Islet of Langerhans (tissue), 1 donor: ENCODE results near the gene MYDGF.

Experiments used
- FAIRE-seq: peaks from one replicate; lab custom pipeline; 2011; peaks lifted over from hg19 to GRCh38; lab: Jason Lieb, UNC

Gene MYDGF

DNA sequence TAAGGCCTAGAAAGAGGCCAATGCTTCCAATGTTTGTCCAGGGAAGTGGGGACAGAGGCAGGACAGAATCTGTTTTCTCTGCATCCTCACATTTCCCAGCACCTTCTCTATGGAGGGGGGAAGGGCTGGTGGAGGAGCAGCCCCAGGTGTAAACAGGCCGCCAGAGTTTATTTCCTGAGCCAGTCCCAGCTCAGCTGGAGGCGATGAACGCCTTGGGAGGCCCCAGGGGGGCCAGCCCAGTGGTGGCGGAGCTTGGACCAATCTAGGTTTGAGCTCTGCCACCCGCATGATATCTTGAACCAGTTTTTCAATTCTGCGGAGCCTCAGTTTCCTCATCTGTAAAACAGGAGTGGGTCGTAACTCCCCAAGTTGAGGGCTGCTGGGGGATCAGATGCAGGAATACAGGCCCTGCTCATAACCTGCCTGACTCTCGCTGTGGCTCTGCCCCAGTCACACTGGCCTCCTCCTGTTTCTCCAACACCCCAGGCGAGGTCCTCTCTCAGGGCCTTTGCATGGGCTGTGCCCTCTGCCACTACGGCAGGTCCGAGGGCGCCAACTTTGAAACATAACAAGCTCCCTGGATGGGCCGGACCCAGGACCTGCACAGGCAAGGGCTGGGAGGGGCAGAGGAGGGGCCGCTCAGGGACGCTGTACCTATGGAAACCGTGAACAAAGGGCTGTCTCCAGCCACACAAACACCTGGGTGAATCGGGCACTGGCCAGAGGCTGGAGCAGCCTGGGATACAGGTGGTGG is 29.7 kb downstream of the MYDGF start:
- FAIRE-seq, result no peak

DNA sequence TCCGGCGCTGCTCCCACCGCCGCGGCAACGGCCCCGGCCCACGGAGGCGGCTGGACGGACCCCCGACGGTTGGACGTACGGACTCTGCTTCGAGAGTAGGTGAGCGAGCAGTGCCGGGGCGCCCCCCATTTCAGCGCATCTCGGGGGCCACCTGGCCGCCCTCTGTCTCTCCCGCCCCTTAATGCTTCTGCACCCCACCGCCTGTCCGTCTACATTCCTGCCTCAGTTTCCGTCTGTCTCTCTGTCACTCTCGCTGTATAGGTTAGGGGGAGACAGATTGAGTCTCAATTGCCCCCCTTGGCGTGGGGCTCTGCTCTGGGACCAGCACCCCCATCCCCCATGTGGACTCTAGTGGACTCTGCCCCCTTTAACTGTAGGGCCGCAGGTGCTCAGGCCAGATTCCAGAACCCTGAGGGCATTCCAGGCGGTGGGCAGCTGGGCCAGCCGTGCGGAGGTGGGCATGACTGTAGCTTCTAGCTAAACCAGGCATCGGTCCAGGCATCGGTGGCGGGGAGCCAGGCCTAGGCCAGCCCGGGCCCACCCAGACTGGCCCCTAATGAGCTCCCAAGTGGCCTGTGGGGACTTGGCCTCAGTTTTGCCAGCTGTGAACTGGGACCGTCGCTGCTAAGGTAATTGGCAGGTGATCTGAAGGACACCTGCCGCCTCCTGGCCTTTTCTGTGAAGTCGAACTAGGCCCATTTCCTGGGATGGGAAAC is 30.5 kb downstream of the MYDGF start:
- FAIRE-seq, result no peak

DNA sequence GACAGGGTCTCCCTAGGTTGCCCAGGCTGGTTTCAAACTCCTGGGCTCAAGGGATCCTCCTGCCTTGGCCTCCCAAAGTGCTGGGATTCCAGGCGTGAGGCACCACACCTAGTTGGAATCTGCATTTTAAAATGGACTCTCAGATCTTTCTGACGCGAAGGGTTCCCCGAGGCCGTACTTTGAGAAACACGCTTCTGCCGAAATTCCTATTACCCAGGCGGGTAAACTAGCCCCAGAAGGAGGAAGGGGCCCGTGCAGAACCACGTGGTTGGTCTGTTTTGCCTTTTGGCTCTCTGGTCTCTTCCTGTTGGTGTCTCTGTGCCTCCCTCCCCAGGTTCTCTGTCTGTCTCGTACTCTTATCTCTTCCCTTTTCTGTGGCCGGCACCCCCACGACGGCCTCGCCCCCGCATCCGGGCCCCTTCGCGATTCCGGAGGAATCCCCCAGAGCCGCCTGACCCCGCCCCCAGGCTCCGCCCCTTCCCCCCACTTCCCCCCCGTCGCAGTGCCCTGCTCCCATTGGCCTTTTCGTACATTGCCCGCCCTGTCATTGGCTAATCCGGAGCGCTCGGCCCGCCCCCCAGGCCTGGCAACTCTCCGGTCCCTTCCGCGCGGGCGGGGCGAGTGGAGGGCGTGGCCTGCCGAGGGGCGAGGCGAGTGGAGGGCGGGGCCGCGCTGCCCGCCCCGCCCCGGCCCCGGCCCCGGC is 31.2 kb downstream of the MYDGF start, which contains the start of gene TNFAIP8L1:
Gene TNFAIP8L1 (plus strand): TSS at position 689 of the 703 bp plus-strand sequence. CDS start 12,354 bp downstream, outside the sequence.
- FAIRE-seq, result no peak

DNA sequence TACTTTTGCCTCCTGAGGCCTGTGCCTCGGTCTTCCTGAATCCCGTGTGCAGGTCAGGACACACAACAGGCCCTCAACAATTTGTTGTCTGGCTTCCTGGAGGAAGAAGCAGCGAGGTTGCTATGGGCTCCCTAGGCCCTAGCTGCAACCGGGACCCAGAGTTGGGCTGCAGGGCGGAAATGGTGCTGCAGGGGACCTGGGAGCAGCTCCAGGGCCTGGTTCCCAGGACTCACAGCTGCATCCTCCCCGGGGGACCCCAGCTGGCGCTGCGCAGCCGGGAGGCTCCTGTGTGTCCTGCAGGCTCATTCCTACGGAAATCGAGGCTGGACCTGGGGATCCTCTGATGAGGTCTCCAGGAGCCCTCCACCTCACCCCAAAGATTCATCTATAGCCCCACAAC is 31.8 kb downstream of the MYDGF start:
- FAIRE-seq, result no peak

DNA sequence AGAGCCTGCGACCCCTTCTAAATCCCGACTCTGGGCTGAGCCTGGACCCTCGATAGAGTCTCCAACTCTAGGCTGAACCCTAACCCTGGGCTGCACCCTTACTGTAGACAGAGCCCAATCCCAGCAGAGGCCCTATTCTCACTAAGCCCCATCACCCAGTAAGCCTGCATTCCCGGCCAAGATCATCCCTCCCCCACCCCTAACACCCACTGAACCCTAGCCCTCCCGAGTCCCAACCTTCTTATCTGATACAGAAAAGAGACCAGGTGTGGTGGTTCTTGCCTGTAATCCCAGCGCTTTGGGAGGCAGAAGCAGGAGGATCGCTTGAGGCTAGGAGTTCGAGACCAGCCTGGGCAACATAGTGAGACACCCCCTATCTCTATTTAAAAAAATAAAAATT is 33.4 kb downstream of the MYDGF start:
- no peak for FAIRE-seq

DNA sequence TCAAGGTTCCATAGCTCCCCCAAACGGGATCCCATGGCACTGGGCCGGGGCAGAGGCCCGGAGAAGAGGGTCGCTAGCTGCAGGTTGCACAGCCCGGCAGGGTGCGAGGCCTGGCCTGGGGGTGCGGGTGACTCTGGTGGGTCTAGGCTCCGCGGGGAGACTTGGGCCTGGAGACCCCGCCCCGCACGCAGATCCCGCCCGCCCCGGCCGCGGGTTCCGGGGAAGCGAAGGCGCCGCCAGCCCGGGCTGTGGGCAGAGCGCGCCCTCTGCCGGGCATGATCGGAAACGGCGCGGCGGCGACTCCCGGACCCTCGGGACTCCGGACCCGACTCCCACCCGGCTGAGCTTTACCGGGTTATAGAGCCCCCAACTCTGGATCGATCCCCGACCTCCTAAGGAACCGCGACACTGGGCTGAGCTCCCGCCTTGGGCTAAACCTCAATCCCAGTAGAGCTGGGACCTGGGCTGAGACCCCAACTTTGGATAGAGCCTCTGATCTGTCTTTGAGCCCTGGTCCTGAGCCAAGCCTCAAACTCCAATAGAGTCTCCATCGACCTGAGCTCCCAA is 33.9 kb downstream of the MYDGF start:
- FAIRE-seq, result no peak

DNA sequence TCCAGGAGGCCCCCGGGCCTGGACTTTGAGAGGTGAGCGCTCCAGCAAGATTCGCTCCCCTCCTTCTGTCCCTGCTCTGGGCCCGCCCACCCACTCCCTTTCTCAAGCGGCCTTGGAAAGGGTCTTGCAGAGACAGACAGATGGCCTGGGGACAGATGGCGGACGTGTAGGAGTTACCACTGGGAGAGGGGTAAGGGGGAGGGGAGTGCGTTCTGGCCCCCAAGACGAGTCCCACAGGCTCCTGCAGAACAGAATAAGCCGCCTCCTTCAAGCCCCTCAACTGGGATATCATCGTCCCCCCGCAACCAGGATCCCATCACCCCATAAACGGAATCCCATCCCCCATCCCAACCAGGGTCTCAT is 34.4 kb downstream of the MYDGF start:
- no peak for FAIRE-seq

DNA sequence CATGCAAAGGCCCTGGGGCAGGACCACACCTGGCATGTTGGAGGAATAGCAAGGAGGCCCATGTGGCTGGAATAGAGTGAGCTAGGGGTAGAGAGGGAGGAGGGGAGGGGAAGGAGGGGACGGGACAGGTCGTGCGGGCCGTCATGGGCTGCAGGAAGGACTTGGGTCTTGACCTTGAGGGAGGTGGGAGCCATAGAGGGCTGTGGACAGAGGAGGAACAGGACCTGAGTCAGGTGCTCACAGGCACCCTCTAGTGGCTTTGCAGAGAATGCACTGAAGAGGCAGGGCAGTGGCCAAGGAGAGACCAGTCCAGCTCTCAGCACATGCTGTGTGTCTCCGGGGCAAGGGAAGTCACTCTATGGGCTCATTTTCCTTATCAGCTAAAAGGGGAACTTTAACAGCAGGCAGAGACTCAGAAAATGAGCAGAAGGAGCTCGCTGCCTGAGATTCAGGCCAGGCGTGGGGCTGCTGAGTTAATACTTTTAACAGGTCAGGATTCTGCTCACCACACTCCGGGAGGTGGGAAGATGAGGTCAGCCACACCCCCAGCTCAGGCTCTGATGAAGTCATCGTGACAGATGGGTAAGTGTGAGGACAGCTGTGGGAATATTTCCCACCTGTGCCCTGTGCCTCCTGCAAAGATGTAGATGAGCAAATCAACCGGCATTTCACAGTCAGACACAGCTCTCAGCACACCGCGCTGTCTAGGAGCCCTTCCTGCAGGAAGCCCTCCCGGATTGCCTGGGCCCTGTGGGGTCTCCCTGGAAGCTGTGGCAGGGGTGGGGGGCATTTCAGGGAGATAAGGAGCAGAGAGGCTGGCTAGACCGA is 36.8 kb downstream of the MYDGF start:
- no peak for FAIRE-seq

DNA sequence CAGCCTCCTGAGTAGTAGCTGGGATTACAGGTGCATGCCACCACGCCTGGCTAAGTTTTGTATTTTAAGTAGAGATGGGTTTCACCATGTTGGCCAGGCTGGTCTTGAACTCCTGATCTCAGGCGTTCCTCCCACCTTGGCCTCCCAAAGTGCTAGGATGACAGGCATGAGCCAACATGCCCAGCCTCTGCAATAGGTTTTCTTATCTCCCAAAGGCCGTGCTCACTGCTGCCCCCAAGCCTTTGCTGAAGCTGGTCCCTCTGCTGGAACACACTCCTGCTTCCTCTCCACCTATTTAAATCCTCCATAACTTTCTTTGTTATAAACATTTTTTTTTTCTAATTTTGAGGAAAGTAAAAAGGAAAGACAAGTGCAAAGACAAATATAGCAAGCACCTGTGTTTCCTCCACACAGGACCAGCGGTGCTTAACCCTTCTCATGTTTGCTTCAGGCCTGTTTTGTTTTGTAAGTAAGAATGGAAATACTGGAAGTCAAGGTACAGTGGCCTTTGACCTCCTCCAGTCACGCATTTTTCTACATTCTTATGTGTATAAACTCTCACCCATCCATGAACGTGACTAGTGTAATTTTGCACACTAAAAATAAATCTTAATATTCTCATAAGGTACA is 45.3 kb downstream of the MYDGF start:
- no peak for FAIRE-seq

DNA sequence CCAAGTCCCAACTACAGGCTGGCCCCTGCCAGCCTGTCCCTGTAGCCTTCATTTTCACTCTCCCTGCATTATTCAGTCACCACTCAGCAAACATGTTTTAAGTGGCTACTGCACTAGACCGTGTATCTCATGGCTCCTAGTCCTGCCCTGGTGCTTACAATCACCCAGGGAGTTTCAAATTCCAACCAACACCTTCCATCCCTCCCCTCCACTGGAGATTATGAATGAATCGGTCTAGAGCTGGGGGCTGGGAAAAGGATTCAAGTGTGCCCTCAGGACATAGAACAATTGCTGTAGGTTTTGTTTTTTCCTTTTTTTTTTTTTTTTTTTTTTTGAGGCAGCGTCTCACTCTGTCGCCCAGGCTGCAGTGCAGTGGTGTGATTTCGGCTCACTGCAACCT is 45.8 kb downstream of the MYDGF start:
- no peak for FAIRE-seq

DNA sequence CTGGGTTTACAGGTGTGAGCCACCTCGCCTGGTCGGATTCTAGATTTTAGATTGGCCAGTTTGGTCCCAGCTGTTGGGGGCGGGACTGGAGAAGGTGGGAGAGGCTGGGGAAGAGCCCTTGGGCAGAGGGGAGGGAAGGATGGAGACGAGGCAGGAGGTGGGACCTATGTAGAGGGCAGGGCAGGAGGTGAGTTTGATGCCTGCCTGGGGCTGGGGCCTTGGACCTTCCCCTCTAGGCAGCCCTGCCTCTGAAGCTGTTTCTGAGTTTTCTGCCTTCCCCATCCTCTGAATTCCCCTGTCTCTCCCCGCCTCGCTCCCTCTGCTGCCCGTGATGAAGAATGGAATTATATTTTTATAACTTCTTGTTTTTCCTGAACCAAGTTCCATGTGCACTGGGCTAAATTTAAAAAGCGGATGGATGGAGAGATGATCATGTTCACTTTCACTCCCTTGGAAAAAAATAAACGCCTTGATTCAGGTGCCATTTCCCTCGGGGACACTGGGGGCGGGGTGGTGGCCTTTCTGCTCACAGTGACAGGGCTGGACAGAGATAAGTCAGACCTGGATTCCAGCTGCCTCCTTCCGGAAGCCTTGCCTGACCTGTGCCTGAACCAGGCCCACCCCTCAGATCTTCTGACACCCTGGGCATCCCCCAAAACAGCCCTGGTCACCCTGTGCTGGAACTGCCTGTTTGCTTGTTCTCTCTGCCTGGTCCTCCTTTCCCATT is 47.3 kb downstream of the MYDGF start:
- no peak for FAIRE-seq

DNA sequence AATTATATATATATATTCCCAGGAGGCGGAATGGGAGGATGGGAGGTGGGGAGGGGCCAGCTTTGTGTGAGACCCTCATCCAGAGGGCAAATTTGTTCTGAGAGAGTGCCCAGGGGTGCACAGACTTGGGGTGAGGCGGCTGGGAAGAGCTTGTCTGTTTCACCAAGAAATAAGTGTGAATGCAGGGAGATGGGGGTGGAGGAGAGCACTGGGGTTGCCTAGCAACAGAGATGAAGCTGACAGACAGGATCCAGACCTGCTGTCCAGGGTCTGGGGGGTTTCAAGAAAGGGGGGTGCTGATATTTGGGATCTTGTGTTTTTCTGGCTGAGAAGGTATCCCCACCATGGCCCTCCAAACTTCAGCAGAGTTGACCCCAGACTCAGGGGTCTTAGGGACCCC is 49.5 kb downstream of the MYDGF start:
- FAIRE-seq, result no peak

DNA sequence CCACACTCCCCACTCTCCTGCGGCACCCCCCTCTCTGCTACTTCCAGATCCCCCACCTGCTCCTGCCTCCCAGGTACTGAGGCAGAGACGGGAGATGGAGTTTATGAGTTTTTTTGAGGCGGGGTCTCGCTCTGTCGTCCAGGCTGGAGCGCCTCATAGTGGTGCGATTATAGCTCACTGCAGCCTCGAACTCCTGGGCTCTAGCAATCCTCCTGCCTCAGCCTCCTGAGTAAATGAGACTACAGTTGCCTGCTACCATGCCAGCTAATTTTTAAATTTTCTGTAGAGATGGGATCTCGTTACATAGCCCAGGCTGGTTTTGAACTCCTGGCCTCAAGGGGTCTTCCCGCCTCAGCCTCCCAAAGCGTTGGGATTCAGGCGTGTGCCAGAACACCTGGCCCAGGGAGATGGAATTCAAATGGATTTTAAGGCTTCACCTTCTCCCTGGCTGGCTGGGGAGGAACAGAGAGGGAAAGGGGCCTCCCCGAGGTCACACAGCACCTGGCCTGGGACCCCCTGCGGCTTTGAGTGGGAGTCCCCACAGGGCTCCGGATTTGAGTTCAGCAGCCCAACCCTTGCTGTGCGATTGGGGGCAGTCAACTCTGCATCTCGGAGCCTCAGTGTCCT is 50.4 kb downstream of the MYDGF start:
- no peak for FAIRE-seq

DNA sequence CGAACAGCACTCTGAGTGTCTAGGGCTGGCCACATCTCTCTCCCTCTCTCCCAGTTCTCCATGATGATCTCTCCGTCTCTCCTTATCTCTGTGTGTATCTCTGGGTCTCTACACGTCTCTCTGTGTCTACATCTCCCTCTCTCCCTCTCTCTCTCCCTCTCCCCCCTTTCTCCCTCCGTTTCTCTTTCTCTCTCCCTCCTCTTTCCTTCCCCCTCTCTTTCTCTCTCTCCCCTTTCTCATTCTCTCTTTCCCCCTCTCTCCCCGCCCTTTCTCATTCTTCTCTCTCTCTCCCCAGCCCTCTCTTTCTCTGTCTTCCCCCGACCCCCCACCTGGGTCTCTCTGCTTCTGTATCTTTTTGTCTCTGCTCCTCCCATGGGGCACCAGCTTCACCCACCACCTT is 52.1 kb downstream of the MYDGF start:
- FAIRE-seq, result no peak

DNA sequence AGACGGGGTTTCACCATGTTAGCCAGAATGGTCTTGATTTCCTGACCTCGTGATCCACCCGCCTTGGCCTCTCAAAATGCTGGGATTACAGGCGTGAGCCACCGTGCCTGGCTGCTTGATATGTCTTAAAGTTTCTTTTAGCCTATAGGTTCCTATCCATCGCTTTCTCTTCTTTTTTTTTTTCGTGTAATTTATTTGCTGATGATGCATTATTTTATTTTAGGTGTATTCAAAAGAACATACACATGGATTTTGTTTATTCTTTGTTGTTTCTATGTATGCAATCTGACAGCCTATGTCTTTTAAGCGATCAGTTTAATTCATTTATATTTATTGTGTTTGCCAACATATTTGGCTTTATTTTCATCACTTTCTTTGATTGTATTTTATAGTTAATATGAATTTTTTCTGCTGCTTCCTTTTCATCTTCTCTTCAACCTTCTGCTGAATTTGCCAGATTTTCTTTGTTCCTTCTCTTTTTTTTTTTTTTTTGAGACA is 56.8 kb downstream of the MYDGF start:
- no peak for FAIRE-seq

DNA sequence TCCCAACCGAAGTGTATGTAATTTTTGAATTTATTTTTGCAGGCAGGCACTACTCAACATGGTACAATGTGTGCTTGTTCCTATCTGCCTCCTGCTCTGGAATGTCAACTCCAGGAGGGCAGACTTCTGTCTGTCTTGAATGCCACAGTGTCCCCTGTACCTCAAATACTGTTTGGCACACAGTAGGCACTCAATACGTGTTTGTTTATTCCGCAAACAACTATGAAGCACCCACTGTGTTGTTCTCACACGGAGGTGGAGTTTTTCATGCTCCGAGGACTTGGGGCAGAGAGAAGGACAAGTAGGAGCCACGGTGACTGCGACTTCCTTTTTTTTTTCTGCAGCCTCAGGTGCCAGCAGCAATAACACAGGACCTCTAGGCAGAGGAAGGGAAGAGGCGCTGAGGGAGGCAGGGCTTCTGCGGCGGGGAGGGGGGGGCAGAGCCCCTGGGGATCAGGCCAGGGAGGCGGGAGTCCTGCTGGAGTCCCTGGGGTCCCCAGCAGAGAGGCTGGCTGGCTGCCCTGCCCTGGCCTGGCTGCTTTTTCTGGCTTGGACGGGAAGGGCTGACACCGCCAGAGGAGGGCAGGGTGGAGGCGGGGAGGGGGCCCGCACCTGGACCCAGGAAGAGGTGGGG is 60.1 kb downstream of the MYDGF start:
- FAIRE-seq, result no peak
